ENCODE data around the gene SLCO4C1. TPM values are rescaled to one million over a fixed set of nuclear protein-coding genes. Genes with fewer than 3 reads are reported as not detected.

Gene SLCO4C1
- total RNA-seq, 1 donor from 2014 or later, result 4.2 TPM

GRCh38 chr5:102271759-102272158 lies 24.3 kb downstream of the SLCO4C1 start:
- DNase-seq, result no peak

- DNase-seq, result no peak
Observed at GRCh38 chr5:102270036-102270435, 26.0 kb downstream of the SLCO4C1 start.

DNA sequence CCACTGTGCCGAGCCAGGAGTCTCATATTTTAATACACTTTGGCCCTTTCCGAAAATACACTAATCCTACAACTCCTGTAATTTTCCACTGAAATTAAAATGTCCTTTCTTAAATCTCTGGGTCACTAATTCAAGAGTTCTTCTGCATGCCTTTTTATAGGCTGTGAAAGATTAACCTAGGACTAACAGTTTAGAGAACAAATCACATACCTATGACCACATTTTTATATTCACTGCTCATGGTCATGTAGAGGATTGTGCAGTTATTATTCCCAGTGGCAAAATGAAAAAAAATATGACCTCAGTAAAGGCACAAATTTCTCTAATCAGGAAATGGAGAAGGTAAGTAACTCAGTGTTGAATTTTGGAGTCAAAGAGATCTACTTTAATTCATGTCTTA lies 33.4 kb downstream of the SLCO4C1 start:
- no peak for DNase-seq

DNA sequence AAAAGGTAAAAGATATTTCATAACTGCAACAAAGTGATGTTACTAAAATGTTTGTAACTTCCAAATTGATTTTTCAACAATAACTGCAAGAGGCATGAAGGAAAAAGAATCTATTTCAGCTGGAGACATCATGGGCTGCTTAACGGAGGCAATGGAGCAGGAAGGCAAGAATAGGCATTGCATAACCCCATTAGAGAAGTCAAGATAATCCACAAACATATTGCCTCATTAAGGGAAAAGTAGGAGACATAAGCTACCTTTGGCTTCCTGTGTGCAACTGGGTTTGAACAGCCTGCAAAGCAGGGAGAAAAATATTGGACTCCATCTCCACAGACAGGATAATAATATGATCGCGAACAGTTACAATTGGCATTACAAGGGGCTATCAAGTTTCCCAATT lies 46.7 kb downstream of the SLCO4C1 start:
- DNase-seq, result no peak

DNA sequence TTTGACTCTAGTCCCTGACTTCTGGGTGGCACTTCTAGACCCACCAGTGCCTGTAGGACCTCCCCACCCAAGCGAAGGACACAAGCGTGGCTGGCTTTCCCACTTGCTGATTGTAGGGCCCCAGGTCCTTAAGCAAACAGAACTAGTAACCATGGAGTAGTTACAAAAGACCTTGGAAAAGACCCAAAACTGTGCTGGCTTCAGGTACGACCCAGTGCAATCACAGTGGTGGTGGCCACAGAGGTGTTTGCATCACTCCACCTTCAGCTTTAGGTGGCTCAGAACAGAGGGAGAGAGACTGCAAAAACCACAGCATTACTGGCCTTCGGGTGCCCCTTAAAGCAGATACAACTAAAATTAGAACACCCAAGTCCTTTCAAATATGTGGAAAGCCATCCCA lies 52.9 kb downstream of the SLCO4C1 start:
- no peak for DNase-seq

GRCh38 chr5:102241809-102242421 lies 54.2 kb downstream of the SLCO4C1 start:
- no peak for DNase-seq

GRCh38 chr5:102231693-102232619 lies 64.1 kb downstream of the SLCO4C1 start:
- no peak for DNase-seq

DNA sequence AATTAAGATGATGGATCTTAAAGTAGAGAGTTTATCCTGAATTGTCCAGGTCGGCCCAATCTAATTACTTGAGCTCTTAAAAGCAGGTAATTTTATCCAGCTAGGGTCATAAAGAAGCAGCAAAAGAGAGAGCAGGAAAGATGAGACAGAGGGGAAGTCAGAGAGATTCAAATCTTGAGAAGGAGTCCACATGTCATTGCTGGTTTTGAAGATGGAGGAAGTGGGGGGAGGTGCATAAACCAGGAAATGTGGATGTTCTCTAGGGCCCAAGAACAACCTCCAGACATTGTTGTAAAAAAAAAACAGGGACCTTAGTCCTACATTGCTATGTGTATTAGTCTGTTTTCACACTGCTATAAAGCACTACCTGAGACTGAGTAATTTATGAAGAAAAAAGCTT lies 66.4 kb downstream of the SLCO4C1 start:
- no peak for DNase-seq

GRCh38 chr5:102226321-102226720 lies 69.8 kb downstream of the SLCO4C1 start:
- no peak for DNase-seq

DNA sequence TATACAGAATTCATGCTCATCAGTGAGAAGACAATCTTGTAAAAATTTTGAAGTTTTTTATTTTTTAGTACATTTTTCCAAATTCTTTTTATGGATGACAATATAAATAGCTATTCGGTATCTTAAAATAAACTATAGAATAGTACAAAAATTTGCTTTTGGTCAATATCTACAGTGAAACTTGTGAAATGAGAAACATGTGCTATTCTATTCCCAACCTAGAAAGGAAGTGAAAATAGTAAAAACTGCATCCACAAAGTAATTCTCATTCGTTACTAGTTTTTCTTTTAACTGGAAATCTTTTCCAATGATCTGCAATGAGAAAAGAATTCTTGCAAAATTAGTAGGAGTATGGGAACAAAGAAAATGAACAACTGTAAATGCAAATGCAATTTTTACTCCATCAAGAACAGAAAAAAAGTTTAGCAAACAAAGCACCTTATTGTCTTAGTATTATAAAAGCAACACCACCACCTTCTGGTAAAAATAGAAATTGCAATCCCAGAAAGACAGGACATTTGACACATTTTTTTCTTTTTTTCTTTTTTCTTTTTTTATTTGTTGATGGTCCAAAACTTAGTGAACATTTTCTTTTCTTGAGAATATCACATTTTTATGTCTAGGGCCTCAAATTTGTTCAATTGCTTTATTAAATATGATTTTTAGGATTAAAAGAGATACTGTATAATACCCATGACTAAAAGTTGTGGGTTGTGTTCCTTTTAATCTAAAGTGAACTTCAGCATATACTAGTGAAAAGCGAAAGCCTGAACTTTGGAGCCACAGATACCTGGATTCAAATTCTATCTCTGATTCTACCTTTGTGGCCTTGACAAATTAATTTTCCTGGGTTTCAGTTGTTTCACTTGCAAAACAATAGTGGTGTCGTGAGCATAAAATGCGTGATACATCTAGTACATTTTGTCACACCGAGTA lies 72.3 kb downstream of the SLCO4C1 start:
- DNase-seq, result no peak

- no peak for DNase-seq
Observed at GRCh38 chr5:102222772-102223171, 73.3 kb downstream of the SLCO4C1 start.

DNA sequence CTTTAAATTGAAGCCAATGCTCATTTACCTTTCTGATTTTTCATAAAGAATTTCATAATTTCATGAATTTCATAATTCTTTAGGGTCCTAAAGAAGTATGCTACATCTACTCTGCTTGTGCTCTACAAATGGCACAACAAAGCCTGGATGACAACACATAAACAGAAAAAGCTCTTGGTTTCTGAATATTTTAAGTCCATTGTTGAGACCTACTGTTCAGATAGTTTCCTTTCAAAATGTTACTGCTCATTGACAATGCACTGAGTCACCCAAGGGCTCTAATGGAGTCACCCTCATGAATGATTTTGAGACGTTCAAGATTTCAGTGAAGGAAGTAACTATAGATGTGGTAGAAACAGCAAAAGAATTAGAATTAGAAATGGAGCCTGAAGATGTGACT lies 74.1 kb downstream of the SLCO4C1 start:
- no peak for DNase-seq

DNA sequence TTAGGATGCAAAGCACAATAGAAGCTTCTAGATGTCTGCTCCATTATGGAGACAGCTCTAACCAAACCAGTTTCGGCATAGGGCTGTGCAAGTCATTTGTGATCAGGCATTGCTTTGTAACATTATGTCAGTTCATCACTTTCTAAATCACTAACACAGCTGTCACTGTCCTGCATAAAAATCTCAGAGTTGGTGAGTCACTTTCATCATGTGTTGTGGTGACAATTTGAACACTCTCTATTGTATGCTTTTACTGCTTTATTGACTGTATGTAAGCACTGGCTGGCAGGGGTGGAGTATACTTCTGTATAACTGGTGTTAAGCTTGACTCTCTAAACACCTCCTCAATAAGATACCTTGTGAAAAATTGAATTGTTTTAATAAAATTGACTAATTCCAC lies 77.9 kb downstream of the SLCO4C1 start:
- no peak for DNase-seq

DNA sequence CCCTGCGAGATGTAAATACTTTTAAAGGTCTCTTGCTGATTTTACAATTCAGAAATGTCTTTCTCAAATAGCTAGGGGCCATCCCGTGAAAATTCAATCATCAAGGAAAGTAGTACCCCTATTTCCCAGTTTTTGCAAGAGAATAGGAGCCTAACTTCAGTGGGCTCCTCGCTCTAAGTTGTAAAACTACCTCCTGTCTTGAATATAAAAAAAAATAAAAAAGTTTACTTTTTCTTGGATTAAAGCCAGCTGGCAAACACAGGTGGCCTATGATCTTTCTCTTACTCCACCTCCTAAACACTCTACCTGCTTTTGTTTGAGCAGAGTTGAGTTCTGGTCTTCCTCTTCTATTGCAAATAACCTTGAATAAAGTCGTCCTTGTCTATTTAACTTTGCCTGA lies 79.4 kb downstream of the SLCO4C1 start:
- no peak for DNase-seq

GRCh38 chr5:102211165-102211564 lies 84.9 kb downstream of the SLCO4C1 start:
- DNase-seq, result no peak

- no peak for DNase-seq
Observed at GRCh38 chr5:102200861-102201260, 95.2 kb downstream of the SLCO4C1 start.

DNA sequence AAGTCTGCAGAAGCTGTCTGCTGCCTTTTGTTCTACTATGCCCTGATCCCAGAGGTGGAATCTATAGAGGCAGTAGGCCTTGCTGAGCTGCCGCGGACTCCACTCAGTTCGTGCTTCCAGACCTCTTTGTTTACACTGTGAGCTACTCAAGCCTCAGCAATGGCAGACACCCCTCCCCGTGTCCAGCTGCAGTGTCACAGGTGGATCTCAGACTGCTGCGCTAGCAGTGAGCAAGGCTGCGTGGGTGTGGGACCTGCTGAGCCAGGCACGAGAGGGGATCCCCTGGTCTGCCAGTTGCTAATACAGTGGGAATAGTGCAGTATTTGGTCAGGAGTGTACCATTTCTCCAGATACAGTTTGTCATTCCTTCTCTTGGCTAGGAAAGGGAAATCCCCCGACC lies 99.6 kb downstream of the SLCO4C1 start:
- no peak for DNase-seq

Other genes with a start within 250 kb of the SLCO4C1 start
- not detected for gene SLCO6A1, start 202.7 kb upstream of the SLCO4C1 start, total RNA-seq

Measured in skin of body (tissue), 2 donors.